ENCODE results near the gene ZNF141. TPM values are rescaled to one million over a fixed set of nuclear protein-coding genes. Genes with fewer than 3 reads are reported as not detected.

Gene ZNF141
- total RNA-seq (2022; extraction: Qiagen RNA extraction; ENCODE audit: low read depth), result 2.4 to 3.1 TPM (median 2.7 TPM) in 5 replicates

GRCh38 chr4:337143-337931, at the start of gene ZNF141:
Gene ZNF141, plus strand, starts transcription at chr4:337814. Its CDS starts 170 bp downstream, at chr4:337984.

GRCh38 chr4:304969-305680, 32.5 kb upstream of the ZNF141 start, which contains the start of gene ZNF732:
Gene ZNF732, minus strand, starts transcription at chr4:305474. Its CDS starts 164 bp downstream, at chr4:305310.

Other genes with a start within 250 kb of the ZNF141 start
- gene ZNF718, start 213.3 kb upstream of the ZNF141 start, total RNA-seq (2022; extraction: Qiagen RNA extraction; ENCODE audit: low read depth), result 0.39 to 0.80 TPM (median 0.50 TPM) in 5 replicates
- gene ZNF732, start 32.3 kb upstream of the ZNF141 start, total RNA-seq (2022; extraction: Qiagen RNA extraction; ENCODE audit: low read depth), result not detected in 5 replicates
- 9.1 to 24.8 TPM (median 12.7 TPM) in 5 replicates for gene ZNF721, start 161.3 kb downstream of the ZNF141 start, total RNA-seq (2022; extraction: Qiagen RNA extraction; ENCODE audit: low read depth)
- 20.7 to 29.1 TPM (median 26.0 TPM) in 5 replicates for gene PIGG, start 161.4 kb downstream of the ZNF141 start, total RNA-seq (2022; extraction: Qiagen RNA extraction; ENCODE audit: low read depth)
- gene TMEM271, start 238.5 kb downstream of the ZNF141 start, total RNA-seq (2022; extraction: Qiagen RNA extraction; ENCODE audit: low read depth), result not detected in 5 replicates